ENCODE data around the gene SPNS2. TPM values are rescaled to one million over a fixed set of nuclear protein-coding genes. Genes with fewer than 3 reads are reported as not detected.

Gene SPNS2
- total RNA-seq, 4 donors from 2014 or later = 8.7 to 72.0 (median 18.2) TPM

GRCh38 chr17:4509923-4510617 is 11.4 kb downstream of the SPNS2 start:
- Histone ChIP-seq H3K27ac (peak overlapping the region in 2 of 4 donors; percentile 21 to 22), H3K4me3 (no peak overlapping the region), H3K27me3 (no peaks in the 10 kb centered on the region), H3K36me3 (no peaks in the 10 kb centered on the region), H3K9me3 (no peaks in the 10 kb centered on the region), H3K4me1 (no peaks in the 10 kb centered on the region)
- 70 to 75% methylated on average over 2 to 21 of the region's 21 CpGs for WGBS, 2 donors (ENCODE audit: low coverage in 1 of 2)
- intact Hi-C loops (cut with DNase I; ENCODE audit: low total_unique reads) (no loop called here), in situ Hi-C loops (cut with MboI; ENCODE audit: low pct_ligation_motif_present in 1 of 4, low pct_unique_long_range_greater_than_20kb in 1 of 4, low sequenced_read_pairs in 3 of 4) (no loop called here)
- no peak for DNase-seq
- TF ChIP-seq EP300 (IDR thresholded peaks at IDR 0.05; ENCODE audit: low read depth) = no peak
- no peak for TF ChIP-seq POLR2AphosphoS5 (IDR thresholded peaks at IDR 0.05)
- no peak for TF ChIP-seq CTCF (IDR thresholded peaks at IDR 0.05)
- TF ChIP-seq POLR2A (IDR thresholded peaks at IDR 0.05) = no peak

GRCh38 chr17:4510618-4510941 is 11.9 kb downstream of the SPNS2 start:
- in situ Hi-C loops (cut with MboI; ENCODE audit: low pct_ligation_motif_present in 1 of 4, low pct_unique_long_range_greater_than_20kb in 1 of 4, low sequenced_read_pairs in 3 of 4) (no loop called here), intact Hi-C loops (cut with DNase I; ENCODE audit: low total_unique reads) (no loop called here)
- H3K4me1 ChIP-seq = no peaks in the 10 kb centered on the region
- WGBS, 2 donors (ENCODE audit: low coverage in 1 of 2) = 78% methylated on average over 10 of the region's 11 CpGs; no CpG with 5 or more reads in 1 of the 2 donors
- no peak overlapping the region for H3K4me3 ChIP-seq
- H3K27me3 ChIP-seq = no peaks in the 10 kb centered on the region
- no peaks in the 10 kb centered on the region for H3K36me3 ChIP-seq
- no peak for TF ChIP-seq EP300 (IDR thresholded peaks at IDR 0.05; ENCODE audit: low read depth)
- TF ChIP-seq POLR2AphosphoS5 (IDR thresholded peaks at IDR 0.05) = no peak
- no peak for TF ChIP-seq CTCF (IDR thresholded peaks at IDR 0.05)
- no peak for TF ChIP-seq POLR2A (IDR thresholded peaks at IDR 0.05)
- no peak for DNase-seq
- no peaks in the 10 kb centered on the region for H3K9me3 ChIP-seq
- no peak overlapping the region for H3K27ac ChIP-seq

GRCh38 chr17:4511199-4511932 is 12.7 kb downstream of the SPNS2 start:
- no peaks in the 10 kb centered on the region for H3K4me1 ChIP-seq

More at GRCh38 chr17:4511199-4511932, 12.7 kb downstream of the SPNS2 start:
- TF ChIP-seq EP300 (IDR thresholded peaks at IDR 0.05; ENCODE audit: low read depth) (no peak), POLR2A (IDR thresholded peaks at IDR 0.05) (no peak), POLR2AphosphoS5 (IDR thresholded peaks at IDR 0.05) (no peak), CTCF (IDR thresholded peaks at IDR 0.05) (no peak)
- Histone ChIP-seq H3K27me3 (no peaks in the 10 kb centered on the region), H3K36me3 (no peaks in the 10 kb centered on the region), H3K4me3 (no peak overlapping the region), H3K27ac (no peak overlapping the region), H3K9me3 (no peaks in the 10 kb centered on the region)
- in situ Hi-C loops (cut with MboI; ENCODE audit: low pct_ligation_motif_present in 1 of 4, low pct_unique_long_range_greater_than_20kb in 1 of 4, low sequenced_read_pairs in 3 of 4) = no loop called here
- intact Hi-C loops (cut with DNase I; ENCODE audit: low total_unique reads) = no loop called here
- WGBS, 2 donors (ENCODE audit: low coverage in 1 of 2) = 79 to 92% methylated on average over 5 to 10 of the region's 10 CpGs
- no peak for DNase-seq
